OCI-M1 (cell line): ENCODE data around the gene PTPRF.

Experiments
- DNase-seq: peaks from one replicate; lab custom pipeline; 2025; lab: John Stamatoyannopoulos, UW

Gene PTPRF

DNA sequence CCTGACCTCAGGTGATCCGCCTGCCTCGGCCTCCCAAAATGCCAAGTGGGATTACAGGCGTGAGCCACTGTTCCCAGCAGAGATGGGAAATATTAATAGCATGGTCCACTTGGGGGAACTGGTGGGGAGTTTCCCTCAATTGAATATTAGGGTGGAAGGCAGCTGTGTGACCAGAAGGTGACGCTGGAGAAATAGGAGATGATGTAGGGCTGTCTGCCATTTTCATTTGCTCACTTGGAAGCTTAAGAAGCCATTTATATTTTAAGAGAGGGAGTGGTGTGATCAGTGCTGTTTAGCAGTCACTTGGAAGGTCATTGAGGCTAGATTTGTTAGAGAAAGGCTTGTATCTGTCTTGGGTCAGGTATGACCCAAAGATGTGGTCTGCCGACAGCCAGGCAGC is 139.2 kb downstream of the PTPRF start:
- DNase-seq = no peak

DNA sequence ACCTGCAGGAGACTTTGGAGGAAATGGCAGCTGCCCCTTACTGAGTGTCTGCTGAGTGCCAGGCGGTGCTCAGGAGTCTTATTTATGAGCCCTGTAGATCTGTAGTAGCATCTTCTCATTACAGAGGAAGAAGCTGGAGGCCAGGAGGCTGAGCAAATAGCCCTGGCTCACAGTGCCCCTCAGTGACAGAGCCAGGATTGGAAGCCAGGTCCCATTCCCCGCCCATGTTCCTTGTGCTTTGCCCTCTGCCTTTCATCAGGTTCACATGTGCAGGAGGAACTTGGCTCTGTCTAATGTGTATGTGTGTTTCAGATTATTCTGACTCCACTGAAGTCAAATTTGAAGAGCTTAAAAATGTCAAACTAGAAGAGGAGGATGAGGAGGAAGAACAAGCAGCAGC is 140.5 kb downstream of the PTPRF start:
- no peak for DNase-seq

DNA sequence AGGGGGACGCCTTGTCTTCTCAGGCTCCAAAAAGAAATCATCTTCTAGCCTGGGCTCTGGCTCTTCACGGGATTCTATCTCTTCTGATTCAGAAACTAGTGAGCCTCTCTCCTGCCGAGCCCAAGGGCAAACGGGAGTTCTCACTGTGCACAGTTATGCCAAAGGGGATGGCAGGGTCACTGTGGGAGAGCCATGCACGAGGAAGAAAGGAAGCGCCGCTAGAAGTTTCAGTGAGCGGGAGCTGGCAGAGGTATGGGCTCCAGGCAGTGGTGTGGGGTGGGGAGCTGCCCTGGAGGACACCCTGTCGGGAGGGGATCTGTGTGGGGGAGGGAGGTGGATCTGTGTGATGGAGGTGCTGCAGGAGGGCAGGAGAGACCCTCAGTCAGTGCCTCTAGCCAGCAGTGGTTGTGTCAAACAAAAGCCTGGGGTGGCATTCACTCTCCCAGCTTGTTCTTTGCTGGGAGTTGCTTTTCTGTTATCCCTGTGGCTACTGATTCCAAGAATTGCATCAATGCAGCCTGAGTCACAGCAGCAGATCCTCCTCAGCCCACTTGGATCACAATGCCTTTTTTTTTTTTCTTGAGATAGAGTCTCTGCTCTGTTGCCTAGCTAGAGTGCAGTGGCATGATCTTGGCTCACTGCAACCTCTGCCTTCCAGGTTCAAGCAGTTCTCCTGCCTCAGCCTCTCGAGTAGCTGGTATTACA is 141.1 kb downstream of the PTPRF start:
- DNase-seq = no peak

DNA sequence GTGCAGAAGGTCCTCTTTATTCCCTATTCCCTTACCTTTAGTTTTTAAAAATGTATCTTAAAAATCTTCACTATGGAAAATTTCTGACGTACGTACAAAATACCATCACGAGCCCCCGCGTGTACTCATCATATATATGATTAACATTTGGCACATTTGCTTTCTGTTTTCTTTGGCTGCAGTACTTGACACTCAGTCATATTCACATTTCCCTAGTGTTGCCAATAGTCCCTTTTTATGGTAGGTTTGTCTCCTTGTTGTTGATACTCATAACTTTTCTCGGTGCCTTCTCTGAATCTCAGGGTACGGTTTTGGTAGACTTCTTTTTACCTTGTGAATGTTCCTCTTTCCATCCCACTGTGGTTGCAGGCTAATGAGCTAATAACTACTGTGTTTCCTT is 142.6 kb downstream of the PTPRF start:
- no peak for DNase-seq
